Stimulated activated CD4-positive, alpha-beta T cell treated with anti-CD3 and anti-CD28 coated beads, Interleukin-12 subunit alpha, Interleukin-12 subunit beta, amount 100 ng/mL, for 4 hours (primary cell): ENCODE measurements around the gene GBX1.

Experiments used
- DNase-seq: peaks from one replicate; pipeline ENCODE4 v3.0.0-alpha.2; 2020

The GBX1 gene

GRCh38 chr7:151138153-151138851 lies 29.2 kb downstream of the GBX1 start:
- no peak for DNase-seq

- no peak for DNase-seq
These were observed 29.7 kb downstream of the GBX1 start for GRCh38 chr7:151137791-151138152.

- DNase-seq, result no peak
These were observed 30.3 kb downstream of the GBX1 start for GRCh38 chr7:151137076-151137675.

GRCh38 chr7:151135866-151136843 lies 31.3 kb downstream of the GBX1 start:
- no peak for DNase-seq

GRCh38 chr7:151135525-151135845 lies 32.0 kb downstream of the GBX1 start:
- DNase-seq, result no peak

GRCh38 chr7:151134743-151135524 lies 32.6 kb downstream of the GBX1 start:
- no peak for DNase-seq

- DNase-seq, result no peak
These were observed 33.3 kb downstream of the GBX1 start for GRCh38 chr7:151133986-151134742.

- DNase-seq, result no peak
These were observed 34.1 kb downstream of the GBX1 start for GRCh38 chr7:151133266-151133985.

GRCh38 chr7:151132461-151133205 lies 34.9 kb downstream of the GBX1 start:
- no peak for DNase-seq

- no peak for DNase-seq
These were observed 35.8 kb downstream of the GBX1 start for GRCh38 chr7:151131592-151132293.

GRCh38 chr7:151131224-151131591 lies 36.3 kb downstream of the GBX1 start:
- no peak for DNase-seq

- DNase-seq, result no peak
These were observed 36.7 kb downstream of the GBX1 start for GRCh38 chr7:151130741-151131157.

GRCh38 chr7:151129960-151130591 lies 37.4 kb downstream of the GBX1 start:
- no peak for DNase-seq

- no peak for DNase-seq
These were observed 38.2 kb downstream of the GBX1 start for GRCh38 chr7:151129117-151129959.

GRCh38 chr7:151128716-151129115 lies 38.8 kb downstream of the GBX1 start:
- DNase-seq, result no peak

GRCh38 chr7:151128144-151128543 lies 39.4 kb downstream of the GBX1 start:
- no peak for DNase-seq

- DNase-seq, result no peak
These were observed 40.9 kb downstream of the GBX1 start for GRCh38 chr7:151126491-151127137.

GRCh38 chr7:151125846-151126481 lies 41.5 kb downstream of the GBX1 start:
- no peak for DNase-seq
